Sigmoid colon (tissue), 7 donors: ENCODE data around the gene SLC50A1. TPM values are rescaled to one million over a fixed set of nuclear protein-coding genes. Genes with fewer than 3 reads are reported as not detected.

Experiments used
- DNase-seq: peaks from one replicate; pipeline ENCODE4 v3.0.0-alpha.2; 2019
- H3K27ac ChIP-seq, 4 donors: fragments of 200-600 bp; sonication (generic); one replicate each; pipeline ENCODE4 v1.5.1; 2016 to 2019; ENCODE audit warnings: mild to moderate bottlenecking in 1 of 4
- H3K27me3 ChIP-seq, 3 donors: fragments of 200-600 bp; sonication (generic); one replicate each; pipeline ENCODE4 v1.5.1; 2019; ENCODE audit warnings: mild to moderate bottlenecking in 1 of 3
- H3K36me3 ChIP-seq, 4 donors: fragments of 200-600 bp; sonication (generic); one replicate each; pipeline ENCODE4 v1.5.1; 2016 to 2019
- H3K4me1 ChIP-seq, 4 donors: fragments of 200-600 bp; sonication (generic); one replicate each; pipeline ENCODE4 v1.5.1; 2017 to 2019
- H3K4me3 ChIP-seq, 4 donors: fragments of 200-600 bp; sonication (generic); one replicate each; pipeline ENCODE4 v1.5.1; 2017 to 2019; ENCODE audit warnings: mild to moderate bottlenecking in 2 of 4, moderate library complexity in 1 of 4
- H3K9me3 ChIP-seq, 4 donors: fragments of 200-600 bp in 3 of 4; sonication (generic) in 3 of 4; one replicate each; pipeline versions ENCODE4 v1.5.1 to v1.6.1; 2013 to 2019
- EP300 ChIP-seq, 4 donors: sonication (generic); formaldehyde crosslinking; IDR thresholded peaks; one replicate each; pipeline ENCODE4 v1.6.1; 2017; ENCODE audit warnings: antibody characterized with exemption in 4 of 4
- POLR2A ChIP-seq, 2 donors: fragments of 450-650 bp; IDR thresholded peaks; one replicate each; pipeline ENCODE4 v1.6.1; 2016; ENCODE audit warnings: antibody characterized with exemption in 2 of 2, mild to moderate bottlenecking in 2 of 2, moderate library complexity in 2 of 2
- POLR2AphosphoS5 ChIP-seq, 4 donors: sonication (generic); formaldehyde crosslinking; IDR thresholded peaks; one replicate each; pipeline ENCODE4 v1.6.1; 2017; ENCODE audit warnings: antibody characterized with exemption in 4 of 4
- WGBS, 2 donors: extraction: QIAGEN DNeasy Blood & Tissue Kit; methylation state at CpG; one replicate each; pipeline ENCODE4 v1.1.7; 2013; 5-methylcytosine and 5-hydroxymethylcytosine counted together
- intact Hi-C: fragments of 100-400 bp; cut with DNase I; formaldehyde crosslinking; loops from one replicate; pipeline ENCODE4 v1.15.1; 2023
- polyA plus RNA-seq, 3 donors: library from polyadenylated mRNA; stranded (reverse); fragments of 200-250 nt; gene quantifications; one replicate each; pipeline ENCODE4 v1.2.3, GENCODE V29; 2013
- total RNA-seq, 4 donors: library from RNA; depleted of rRNA; stranded (reverse); fragments of >200 nt; gene quantifications; one replicate each; pipeline ENCODE4 v1.1.0, GENCODE V29; 2016
- TF ChIP-seq, protein P1 (sequence below), 4 experiments: fragments of 450-650 bp in 3 of 4; fragments of 200-600 bp in 1 of 4; IDR thresholded peaks; one replicate each; pipeline ENCODE4 v1.5.1; 2016 to 2019; ENCODE audit warnings: antibody characterized with exemption in 4 of 4, mild to moderate bottlenecking in 3 of 4, moderate library complexity in 2 of 4
- donor health status: healthy with polysubstance abuse.
- donor health status: Bipolar disorder and iron deficiency.
- donor health status: healthy.

SLC50A1 gene
- total and polyA plus RNA-seq, 7 donors, result 8.0 to 151 (median 21.4) TPM

DNA sequence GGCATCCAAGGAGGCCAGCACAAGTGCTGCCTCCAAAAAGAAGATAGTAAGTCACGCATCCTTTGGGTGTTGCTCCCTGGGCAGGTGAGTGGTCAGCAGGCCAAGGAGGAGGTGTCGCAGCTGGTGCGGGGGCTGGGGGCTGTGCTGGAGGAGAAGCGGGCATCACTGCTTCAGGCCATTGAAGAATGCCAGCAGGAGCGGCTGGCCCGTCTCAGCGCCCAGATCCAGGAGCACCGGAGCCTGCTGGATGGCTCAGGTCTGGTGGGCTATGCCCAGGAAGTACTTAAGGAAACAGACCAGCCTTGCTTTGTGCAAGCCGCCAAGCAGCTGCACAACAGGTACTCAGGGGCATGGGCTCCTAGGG lies 42.2 kb downstream of the SLC50A1 start:
- no peak for DNase-seq
- intact Hi-C loops, result no loop called here
- WGBS, 2 donors, result 96 to 98% methylated on average over 9 of the region's 9 CpGs
- Histone ChIP-seq H3K36me3 (no peaks in the 10 kb centered on the region), H3K4me1 (peaks cover 0 to 28% (median 16%) of the 10 kb centered on the region in 4 donors), H3K27ac (no peak overlapping the region), H3K27me3 (peaks cover 12 to 29% (median 20%) of the 10 kb centered on the region in 3 donors), H3K4me3 (no peak overlapping the region), H3K9me3 (no peaks in the 10 kb centered on the region)
- TF ChIP-seq, protein P1, sequence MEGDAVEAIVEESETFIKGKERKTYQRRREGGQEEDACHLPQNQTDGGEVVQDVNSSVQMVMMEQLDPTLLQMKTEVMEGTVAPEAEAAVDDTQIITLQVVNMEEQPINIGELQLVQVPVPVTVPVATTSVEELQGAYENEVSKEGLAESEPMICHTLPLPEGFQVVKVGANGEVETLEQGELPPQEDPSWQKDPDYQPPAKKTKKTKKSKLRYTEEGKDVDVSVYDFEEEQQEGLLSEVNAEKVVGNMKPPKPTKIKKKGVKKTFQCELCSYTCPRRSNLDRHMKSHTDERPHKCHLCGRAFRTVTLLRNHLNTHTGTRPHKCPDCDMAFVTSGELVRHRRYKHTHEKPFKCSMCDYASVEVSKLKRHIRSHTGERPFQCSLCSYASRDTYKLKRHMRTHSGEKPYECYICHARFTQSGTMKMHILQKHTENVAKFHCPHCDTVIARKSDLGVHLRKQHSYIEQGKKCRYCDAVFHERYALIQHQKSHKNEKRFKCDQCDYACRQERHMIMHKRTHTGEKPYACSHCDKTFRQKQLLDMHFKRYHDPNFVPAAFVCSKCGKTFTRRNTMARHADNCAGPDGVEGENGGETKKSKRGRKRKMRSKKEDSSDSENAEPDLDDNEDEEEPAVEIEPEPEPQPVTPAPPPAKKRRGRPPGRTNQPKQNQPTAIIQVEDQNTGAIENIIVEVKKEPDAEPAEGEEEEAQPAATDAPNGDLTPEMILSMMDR (IDR thresholded peaks at IDR 0.05), result no peak
- TF ChIP-seq POLR2AphosphoS5 (IDR thresholded peaks at IDR 0.05) (no peak), POLR2A (IDR thresholded peaks at IDR 0.05) (no peak), EP300 (IDR thresholded peaks at IDR 0.05) (no peak)

DNA sequence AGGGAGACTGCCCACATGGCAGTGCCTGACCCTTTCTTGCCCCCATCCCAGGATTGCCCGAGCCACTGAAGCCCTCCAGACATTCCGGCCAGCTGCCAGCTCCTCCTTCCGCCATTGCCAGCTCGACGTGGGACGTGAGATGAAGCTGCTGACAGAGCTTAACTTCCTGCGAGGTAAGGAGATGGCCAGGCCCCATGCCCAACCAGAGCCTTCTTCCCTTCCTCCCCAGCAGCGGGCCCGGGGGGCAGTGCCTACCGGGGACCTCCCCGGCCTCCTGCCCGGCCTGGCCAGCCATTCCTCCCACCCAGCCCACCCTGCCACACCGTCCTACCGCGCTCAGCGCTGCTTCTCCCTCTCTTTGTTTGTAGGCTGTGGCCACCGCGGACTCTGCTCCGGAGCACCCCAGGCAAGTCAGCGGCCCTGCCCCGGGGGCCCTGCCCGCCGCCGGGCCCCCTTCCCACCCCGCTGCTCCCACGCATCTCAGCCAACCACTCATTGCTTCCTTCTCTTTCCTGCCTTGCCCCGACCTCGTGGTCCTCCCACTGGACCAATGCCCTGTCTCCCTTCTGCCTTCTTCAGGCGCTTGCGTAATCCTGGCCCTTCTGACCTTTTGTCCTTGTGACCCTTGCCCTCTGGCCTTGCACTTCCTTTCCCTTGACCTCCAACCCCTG lies 42.9 kb downstream of the SLC50A1 start:
- Histone ChIP-seq H3K27me3 (peaks cover 12 to 26% (median 20%) of the 10 kb centered on the region in 3 donors), H3K4me1 (peaks cover 0 to 25% (median 14%) of the 10 kb centered on the region in 4 donors), H3K27ac (no peak overlapping the region), H3K9me3 (no peaks in the 10 kb centered on the region), H3K4me3 (no peak overlapping the region), H3K36me3 (no peaks in the 10 kb centered on the region)
- WGBS, 2 donors, result 83 to 89% methylated on average over 30 of the region's 30 CpGs
- TF ChIP-seq POLR2A (IDR thresholded peaks at IDR 0.05) (no peak), EP300 (IDR thresholded peaks at IDR 0.05) (no peak), POLR2AphosphoS5 (IDR thresholded peaks at IDR 0.05) (no peak)
- TF ChIP-seq, protein P1 (IDR thresholded peaks at IDR 0.05), result no peak
- intact Hi-C loops, result no loop called here
- peak; percentile 56 for DNase-seq

DNA sequence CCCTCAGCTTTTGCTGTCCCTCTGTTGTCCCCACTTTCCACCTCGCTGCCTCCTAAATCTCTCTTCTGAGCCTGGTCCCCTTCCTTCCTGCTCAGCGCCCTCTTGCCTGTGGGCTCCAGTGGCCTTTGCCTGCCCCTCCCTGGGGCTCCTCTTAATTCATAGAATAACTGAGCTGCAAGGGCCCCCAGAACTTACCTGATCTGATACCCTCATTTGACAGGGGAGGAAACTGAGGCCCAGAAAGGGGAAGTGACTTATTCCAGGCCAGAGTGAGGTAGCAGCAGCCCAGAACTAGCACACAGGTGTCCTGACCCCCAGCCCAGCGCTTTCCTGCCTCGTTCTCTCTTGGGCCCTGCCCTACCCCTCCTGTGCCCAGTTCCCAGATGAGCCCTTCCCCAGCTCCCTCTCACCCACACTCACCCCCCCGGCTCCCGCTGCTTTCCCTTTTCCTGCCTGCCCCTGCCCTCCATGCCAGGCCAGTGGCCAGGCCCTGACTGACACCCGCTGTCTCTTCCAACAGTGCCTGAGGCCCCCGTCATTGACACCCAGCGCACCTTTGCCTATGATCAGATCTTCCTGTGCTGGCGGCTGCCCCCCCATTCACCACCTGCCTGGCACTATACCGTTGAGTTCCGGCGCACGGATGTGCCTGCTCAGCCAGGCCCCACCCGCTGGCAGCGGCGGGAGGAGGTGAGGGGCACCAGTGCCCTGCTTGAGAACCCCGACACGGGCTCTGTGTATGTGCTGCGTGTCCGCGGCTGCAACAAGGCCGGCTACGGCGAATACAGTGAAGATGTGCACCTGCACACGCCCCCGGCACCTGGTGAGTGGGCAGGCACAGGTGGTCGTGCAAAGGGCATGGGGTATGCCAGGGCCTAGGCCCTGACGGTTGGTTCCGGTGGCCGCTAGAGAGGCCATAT lies 43.7 kb downstream of the SLC50A1 start:
- Histone ChIP-seq H3K27ac (no peak overlapping the region), H3K36me3 (no peaks in the 10 kb centered on the region), H3K4me3 (no peak overlapping the region), H3K27me3 (peaks cover 4 to 18% (median 12%) of the 10 kb centered on the region in 3 donors), H3K4me1 (peaks cover 0 to 17% (median 10%) of the 10 kb centered on the region in 4 donors), H3K9me3 (no peaks in the 10 kb centered on the region)
- DNase-seq, result peak; percentile 57
- WGBS, 2 donors, result 67 to 91% methylated on average over 31 of the region's 31 CpGs
- TF ChIP-seq, protein P1 (IDR thresholded peaks at IDR 0.05), result no peak
- TF ChIP-seq POLR2AphosphoS5 (IDR thresholded peaks at IDR 0.05), result no peak
- no peak for TF ChIP-seq EP300 (IDR thresholded peaks at IDR 0.05)
- TF ChIP-seq POLR2A (IDR thresholded peaks at IDR 0.05), result no peak
- intact Hi-C loops, result no loop called here

DNA sequence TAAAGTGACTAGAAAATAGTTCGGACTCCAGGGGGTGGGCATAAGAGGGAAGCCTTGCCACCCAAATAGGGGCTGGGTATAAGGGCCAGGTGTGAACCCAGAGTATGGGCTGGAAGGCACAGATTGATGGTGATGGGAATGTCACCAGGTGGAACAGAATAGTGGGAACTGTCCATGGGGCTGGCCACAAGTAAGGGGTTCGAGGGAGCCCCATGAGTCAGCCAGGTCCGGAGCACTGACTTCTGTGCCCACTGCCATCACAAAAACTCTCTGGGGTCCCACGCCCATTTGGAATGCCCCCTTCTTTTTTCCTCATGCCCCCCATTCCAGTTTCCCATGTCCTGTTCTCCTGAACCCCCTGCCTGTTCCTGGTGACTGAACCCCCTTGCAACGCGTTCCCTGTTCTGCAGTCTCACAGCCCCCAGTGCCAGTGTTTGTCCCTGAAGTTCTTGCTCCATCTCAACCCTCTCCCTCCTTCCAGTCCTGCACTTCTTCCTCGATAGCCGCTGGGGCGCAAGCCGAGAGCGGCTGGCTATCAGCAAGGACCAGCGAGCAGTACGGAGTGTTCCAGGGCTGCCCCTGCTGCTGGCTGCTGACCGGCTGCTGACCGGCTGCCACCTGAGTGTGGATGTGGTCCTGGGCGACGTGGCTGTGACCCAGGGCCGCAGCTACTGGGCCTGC lies 45.9 kb downstream of the SLC50A1 start:
- peak; percentile 40 for DNase-seq
- Histone ChIP-seq H3K4me3 (no peak overlapping the region), H3K27ac (no peak overlapping the region), H3K9me3 (no peaks in the 10 kb centered on the region), H3K4me1 (peaks cover 0 to 8% (median 6%) of the 10 kb centered on the region in 4 donors), H3K36me3 (no peaks in the 10 kb centered on the region), H3K27me3 (no peaks in the 10 kb centered on the region)
- TF ChIP-seq POLR2A (IDR thresholded peaks at IDR 0.05) (no peak), EP300 (IDR thresholded peaks at IDR 0.05) (no peak), POLR2AphosphoS5 (IDR thresholded peaks at IDR 0.05) (no peak)
- TF ChIP-seq, protein P1 (IDR thresholded peaks at IDR 0.05), result no peak
- intact Hi-C loops, result no loop called here
- 93 to 95% methylated on average over 18 of the region's 18 CpGs for WGBS, 2 donors
